Globus pallidus (tissue), 1 donor: ENCODE data around the gene KHDC4.
"Not testable (repeated sequence)": the region's sequence is repeated elsewhere in the genome, so short reads cannot be mapped to it uniquely, and the experiment has no call there.

Experiments used
- DNase-seq: peaks from one replicate; pipeline ENCODE4 v3.0.0-alpha.2; 2015; ENCODE audit warnings: low spot score

KHDC4 gene

GRCh38 chr1:155940993-155941844 lies 7.0 kb upstream of the KHDC4 start, which contains the start of gene RXFP4:
TSS of gene RXFP4 (plus strand) at chr1:155941638. CDS start at chr1:155941710, 72 bp downstream.
- DNase-seq, result no peak

- DNase-seq, result no peak
Observed at GRCh38 chr1:155940482-155940992, 6.3 kb upstream of the KHDC4 start.

- DNase-seq, result peak; percentile 74
Observed at GRCh38 chr1:155938220-155938627, 4.0 kb upstream of the KHDC4 start.

- no peak for DNase-seq
Observed at GRCh38 chr1:155934936-155935590, 850 bp upstream of the KHDC4 start.

GRCh38 chr1:155933591-155934096 lies 569 bp downstream of the KHDC4 start:
- no peak for DNase-seq

- no peak for DNase-seq
Observed at GRCh38 chr1:155932487-155932886, 1.7 kb downstream of the KHDC4 start.

- DNase-seq, result no peak
Observed at GRCh38 chr1:155932081-155932480, 2.1 kb downstream of the KHDC4 start.

- DNase-seq, result no peak
Observed at GRCh38 chr1:155931332-155932038, 2.7 kb downstream of the KHDC4 start.

- not testable (repeated sequence) for DNase-seq
Observed at GRCh38 chr1:155930725-155931124, 3.5 kb downstream of the KHDC4 start.

GRCh38 chr1:155929057-155929456 lies 5.2 kb downstream of the KHDC4 start:
- no peak for DNase-seq

- no peak for DNase-seq
Observed at GRCh38 chr1:155925506-155925905, 8.7 kb downstream of the KHDC4 start.

GRCh38 chr1:155920717-155921116 lies 13.5 kb downstream of the KHDC4 start:
- DNase-seq, result no peak

GRCh38 chr1:155919801-155920200 lies 14.4 kb downstream of the KHDC4 start:
- DNase-seq, result no peak

- DNase-seq, result no peak
Observed at GRCh38 chr1:155918660-155919059, 15.6 kb downstream of the KHDC4 start.

- DNase-seq, result no peak
Observed at GRCh38 chr1:155913969-155914757, 20.1 kb downstream of the KHDC4 start.

- no peak for DNase-seq
Observed at GRCh38 chr1:155912056-155912536, 22.1 kb downstream of the KHDC4 start.

GRCh38 chr1:155911156-155912055 lies 22.8 kb downstream of the KHDC4 start, which contains the start of gene RIT1:
TSS of gene RIT1 (minus strand) at chr1:155911349. CDS start at chr1:155910761, 588 bp downstream.
- peak; percentile 81 for DNase-seq

- DNase-seq, result peak; percentile 50
Observed at GRCh38 chr1:155910621-155911121, 23.5 kb downstream of the KHDC4 start.

- peak; percentile 45 for DNase-seq
Observed at GRCh38 chr1:155909894-155910293, 24.3 kb downstream of the KHDC4 start.

GRCh38 chr1:155904261-155904660 lies 30.0 kb downstream of the KHDC4 start:
- DNase-seq, result no peak
